Measurements from ENCODE around the gene SIPA1L3. TPM values are rescaled to one million over a fixed set of nuclear protein-coding genes. Genes with fewer than 3 reads are reported as not detected.

SIPA1L3 gene
- total RNA-seq, 1 donor = 28.9 TPM

GRCh38 chr19:37961198-37961597 is 54.2 kb downstream of the SIPA1L3 start:
- DNase-seq (ENCODE audit: low read depth) = no peak
- TF ChIP-seq CTCF (IDR thresholded peaks at IDR 0.05; ENCODE audit: insufficient read depth, low read length) = no peak
- H3K4me3 ChIP-seq (ENCODE audit: low read depth, low read length) = no peak overlapping the region

- peak; percentile 80 for DNase-seq (ENCODE audit: low read depth)
- no peak for TF ChIP-seq CTCF (IDR thresholded peaks at IDR 0.05; ENCODE audit: insufficient read depth, low read length)
- no peak overlapping the region for H3K4me3 ChIP-seq (ENCODE audit: low read depth, low read length)
These were observed 56.4 kb downstream of the SIPA1L3 start for GRCh38 chr19:37963190-37963936.

- DNase-seq (ENCODE audit: low read depth) = no peak
- H3K4me3 ChIP-seq (ENCODE audit: low read depth, low read length) = no peak overlapping the region
- no peak for TF ChIP-seq CTCF (IDR thresholded peaks at IDR 0.05; ENCODE audit: insufficient read depth, low read length)
These were observed 57.1 kb downstream of the SIPA1L3 start for GRCh38 chr19:37964109-37964508.

GRCh38 chr19:37966211-37966661 is 59.2 kb downstream of the SIPA1L3 start:
- TF ChIP-seq CTCF (IDR thresholded peaks at IDR 0.05; ENCODE audit: insufficient read depth, low read length) = no peak
- DNase-seq (ENCODE audit: low read depth) = no peak
- no peak overlapping the region for H3K4me3 ChIP-seq (ENCODE audit: low read depth, low read length)

- no peak for DNase-seq (ENCODE audit: low read depth)
- H3K4me3 ChIP-seq (ENCODE audit: low read depth, low read length) = no peak overlapping the region
- no peak for TF ChIP-seq CTCF (IDR thresholded peaks at IDR 0.05; ENCODE audit: insufficient read depth, low read length)
These were observed 59.7 kb downstream of the SIPA1L3 start for GRCh38 chr19:37966662-37967231.

- TF ChIP-seq CTCF (IDR thresholded peaks at IDR 0.05; ENCODE audit: insufficient read depth, low read length) = no peak
- no peak overlapping the region for H3K4me3 ChIP-seq (ENCODE audit: low read depth, low read length)
- DNase-seq (ENCODE audit: low read depth) = no peak
These were observed 62.7 kb downstream of the SIPA1L3 start for GRCh38 chr19:37969695-37970094.

All from fibroblast of the aortic adventitia (primary cell).